Breast epithelium (tissue), 4 donors: Measurements from ENCODE around the gene RABGEF1. TPM values are rescaled to one million over a fixed set of nuclear protein-coding genes. Genes with fewer than 3 reads are reported as not detected.
"Not testable (repeated sequence)": the region's sequence is repeated elsewhere in the genome, so short reads cannot be mapped to it uniquely, and the experiment has no call there.

Experiments
- DNase-seq, 2 donors: peaks; one replicate each; pipeline ENCODE4 v3.0.0-alpha.2; 2019; ENCODE audit warnings: low spot score in 2 of 2
- H3K27ac ChIP-seq, 2 donors: fragments of 200-600 bp; sonication (generic) in 1 of 2; one replicate each; pipeline ENCODE4 v1.5.1; 2016 to 2019; ENCODE audit warnings: mild to moderate bottlenecking in 1 of 2
- H3K27me3 ChIP-seq, 2 donors: fragments of 200-600 bp; sonication (generic) in 1 of 2; one replicate each; pipeline versions ENCODE4 v1.5.1 to v1.6.0; 2017 to 2019; ENCODE audit warnings: control low read depth in 1 of 2, mild to moderate bottlenecking in 1 of 2
- H3K36me3 ChIP-seq: fragments of 200-600 bp; one replicate; pipeline ENCODE4 v1.5.1; 2019
- H3K4me1 ChIP-seq, 2 donors: fragments of 200-600 bp; sonication (generic); one replicate each; pipeline ENCODE4 v1.5.1; 2016 to 2019; ENCODE audit warnings: control low read depth in 1 of 2
- H3K4me3 ChIP-seq, 3 donors: fragments of 200-600 bp; sonication (generic); 1 replicate in 2 of 3; 2 replicates in 1 of 3; pipeline ENCODE4 v1.5.1; 2016 to 2019; ENCODE audit warnings: mild to moderate bottlenecking in 3 of 3, moderate library complexity in 2 of 3
- H3K9me3 ChIP-seq, 2 donors: fragments of 200-600 bp; sonication (generic) in 1 of 2; one replicate each; pipeline ENCODE4 v1.5.1; 2016 to 2019; ENCODE audit warnings: control low read depth in 1 of 2
- CTCF ChIP-seq, 3 donors: fragments of 450-650 bp; IDR thresholded peaks; one replicate each; pipeline ENCODE4 v1.5.1; 2016 to 2017; ENCODE audit warnings: antibody characterized with exemption in 3 of 3, mild to moderate bottlenecking in 3 of 3, moderate library complexity in 3 of 3
- POLR2A ChIP-seq: fragments of 450-650 bp; IDR thresholded peaks from one replicate; pipeline ENCODE4 v1.6.1; 2016; ENCODE audit warnings: antibody characterized with exemption, mild to moderate bottlenecking, moderate library complexity
- POLR2AphosphoS5 ChIP-seq, 3 donors: sonication (generic); formaldehyde crosslinking; IDR thresholded peaks; one replicate each; pipeline ENCODE4 v1.6.1; 2017; ENCODE audit warnings: antibody characterized with exemption in 3 of 3
- intact Hi-C: fragments of 100-400 bp; cut with DNase I; formaldehyde crosslinking; loops from one replicate; pipeline ENCODE4 v1.15.1; 2023; ENCODE audit warnings: low total_unique reads
- total RNA-seq, 3 donors: library from RNA; depleted of rRNA; stranded (reverse); fragments of >200 nt; gene quantifications; one replicate each; pipeline ENCODE4 v1.1.0, GENCODE V29; 2016

Gene RABGEF1
- total RNA-seq, 3 donors from 2014 or later, result 33.4 to 44.9 (median 34.9) TPM

- H3K4me3 ChIP-seq, result no peak overlapping the region
- no peak overlapping the region for H3K27ac ChIP-seq
- no peaks in the 10 kb centered on the region for H3K4me1 ChIP-seq
- DNase-seq, result no peak
- H3K27me3 ChIP-seq, result no peaks in the 10 kb centered on the region
- no peak for TF ChIP-seq CTCF (IDR thresholded peaks at IDR 0.05)
- TF ChIP-seq POLR2AphosphoS5 (IDR thresholded peaks at IDR 0.05), result no peak
- intact Hi-C loops, result no loop called here
- H3K9me3 ChIP-seq, result no peaks in the 10 kb centered on the region
- no peaks in the 10 kb centered on the region for H3K36me3 ChIP-seq
Observed at GRCh38 chr7:66837661-66838060, 97.1 kb downstream of the RABGEF1 start.

- Histone ChIP-seq H3K4me1 (no peaks in the 10 kb centered on the region), H3K9me3 (no peaks in the 10 kb centered on the region), H3K27ac (no peak overlapping the region), H3K4me3 (no peak overlapping the region), H3K36me3 (no peaks in the 10 kb centered on the region), H3K27me3 (no peaks in the 10 kb centered on the region)
- intact Hi-C loops, result no loop called here
- no peak for TF ChIP-seq POLR2AphosphoS5 (IDR thresholded peaks at IDR 0.05)
- TF ChIP-seq POLR2A, result no peak
- no peak for TF ChIP-seq CTCF (IDR thresholded peaks at IDR 0.05)
- no peak for DNase-seq
Observed at GRCh38 chr7:66839814-66840213, 99.3 kb downstream of the RABGEF1 start.

GRCh38 chr7:66840316-66840715 lies 99.8 kb downstream of the RABGEF1 start:
- H3K9me3 ChIP-seq, result no peaks in the 10 kb centered on the region
- no peaks in the 10 kb centered on the region for H3K36me3 ChIP-seq
- H3K27me3 ChIP-seq, result no peaks in the 10 kb centered on the region
- H3K4me1 ChIP-seq, result no peaks in the 10 kb centered on the region
- DNase-seq, result no peak
- intact Hi-C loops, result no loop called here
- no peak overlapping the region for H3K27ac ChIP-seq
- TF ChIP-seq CTCF (IDR thresholded peaks at IDR 0.05), result no peak
- no peak for TF ChIP-seq POLR2AphosphoS5 (IDR thresholded peaks at IDR 0.05)
- TF ChIP-seq POLR2A, result no peak
- H3K4me3 ChIP-seq, result no peak overlapping the region

GRCh38 chr7:66841898-66842297 lies 101.4 kb downstream of the RABGEF1 start:
- Histone ChIP-seq H3K27ac (no peak overlapping the region), H3K27me3 (no peaks in the 10 kb centered on the region), H3K4me3 (no peak overlapping the region), H3K4me1 (no peaks in the 10 kb centered on the region), H3K9me3 (no peaks in the 10 kb centered on the region), H3K36me3 (no peaks in the 10 kb centered on the region)
- TF ChIP-seq POLR2AphosphoS5 (IDR thresholded peaks at IDR 0.05) (no peak), POLR2A (no peak), CTCF (IDR thresholded peaks at IDR 0.05) (no peak)
- intact Hi-C loops, result no loop called here
- DNase-seq, result no peak

GRCh38 chr7:66843492-66843891 lies 103.0 kb downstream of the RABGEF1 start:
- DNase-seq, result not testable (repeated sequence)
- peak overlapping the region in 1 of 3 donors; percentile 96 for H3K4me3 ChIP-seq

More at GRCh38 chr7:66843492-66843891, 103.0 kb downstream of the RABGEF1 start:
- H3K4me1 ChIP-seq, H3K27me3 ChIP-seq, H3K36me3 ChIP-seq, intact Hi-C loops, H3K27ac ChIP-seq, H3K9me3 ChIP-seq: not testable (repeated sequence)
